ENCODE data around the gene ATP5F1E. TPM values are rescaled to one million over a fixed set of nuclear protein-coding genes. Genes with fewer than 3 reads are reported as not detected.

The ATP5F1E gene
- total RNA-seq, 6 donors from 2014 or later = 18.9 to 75.0 (median 32.3) TPM

DNA sequence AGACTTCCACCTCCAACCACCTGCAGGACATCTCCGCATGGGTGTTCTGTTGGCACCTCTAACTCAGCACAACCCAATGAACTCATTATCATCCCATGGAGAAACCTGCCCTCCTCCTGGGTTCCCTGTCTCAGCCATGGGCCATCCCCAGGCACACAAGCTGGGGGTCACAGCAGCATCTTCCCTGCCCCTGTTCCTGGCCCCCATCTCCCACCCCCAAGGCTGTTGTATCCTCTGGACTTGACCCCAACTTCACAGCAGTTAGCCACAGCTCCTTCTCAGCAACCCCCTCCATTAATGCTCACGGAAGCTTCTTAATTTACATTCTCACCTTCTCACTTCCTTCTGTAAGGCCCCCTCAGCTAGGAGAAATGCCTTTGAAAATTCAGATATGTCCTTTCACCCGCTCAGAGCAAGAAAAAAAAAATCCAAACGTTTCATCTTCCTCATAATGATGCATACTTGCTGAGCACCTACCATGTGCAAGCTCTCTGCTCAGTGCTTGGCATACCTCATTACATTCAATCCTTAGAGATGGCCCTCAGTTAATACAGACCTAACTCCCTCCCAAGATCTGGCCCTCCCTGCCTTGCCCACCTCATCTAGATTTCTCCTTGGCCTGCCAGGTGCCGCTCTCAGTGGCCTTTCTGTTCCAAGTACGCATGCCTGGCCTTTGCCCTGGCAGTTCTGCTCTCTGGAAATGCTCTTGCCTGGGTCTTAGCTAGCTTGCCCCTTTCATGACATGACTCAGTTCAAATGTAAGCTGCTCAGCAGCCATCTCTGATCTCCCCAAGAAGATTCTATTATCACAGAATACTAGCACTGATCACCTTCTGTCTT lies 53.6 kb downstream of the ATP5F1E start:
- Histone ChIP-seq H3K27me3 (no peaks in the 10 kb centered on the region), H3K27ac (no peak overlapping the region), H3K4me3 (no peak overlapping the region), H3K4me1 (peaks cover 12 to 22% (median 17%) of the 10 kb centered on the region in 4 donors), H3K9me3 (peaks cover 0 to 14% (median 8%) of the 10 kb centered on the region in 4 donors), H3K36me3 (no peaks in the 10 kb centered on the region)
- TF ChIP-seq, protein P1, sequence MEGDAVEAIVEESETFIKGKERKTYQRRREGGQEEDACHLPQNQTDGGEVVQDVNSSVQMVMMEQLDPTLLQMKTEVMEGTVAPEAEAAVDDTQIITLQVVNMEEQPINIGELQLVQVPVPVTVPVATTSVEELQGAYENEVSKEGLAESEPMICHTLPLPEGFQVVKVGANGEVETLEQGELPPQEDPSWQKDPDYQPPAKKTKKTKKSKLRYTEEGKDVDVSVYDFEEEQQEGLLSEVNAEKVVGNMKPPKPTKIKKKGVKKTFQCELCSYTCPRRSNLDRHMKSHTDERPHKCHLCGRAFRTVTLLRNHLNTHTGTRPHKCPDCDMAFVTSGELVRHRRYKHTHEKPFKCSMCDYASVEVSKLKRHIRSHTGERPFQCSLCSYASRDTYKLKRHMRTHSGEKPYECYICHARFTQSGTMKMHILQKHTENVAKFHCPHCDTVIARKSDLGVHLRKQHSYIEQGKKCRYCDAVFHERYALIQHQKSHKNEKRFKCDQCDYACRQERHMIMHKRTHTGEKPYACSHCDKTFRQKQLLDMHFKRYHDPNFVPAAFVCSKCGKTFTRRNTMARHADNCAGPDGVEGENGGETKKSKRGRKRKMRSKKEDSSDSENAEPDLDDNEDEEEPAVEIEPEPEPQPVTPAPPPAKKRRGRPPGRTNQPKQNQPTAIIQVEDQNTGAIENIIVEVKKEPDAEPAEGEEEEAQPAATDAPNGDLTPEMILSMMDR (IDR thresholded peaks at IDR 0.05) = no peak
- TF ChIP-seq POLR2A (IDR thresholded peaks at IDR 0.05) (no peak), EP300 (IDR thresholded peaks at IDR 0.05) (no peak), POLR2AphosphoS5 (IDR thresholded peaks at IDR 0.05) (no peak)
- WGBS, 2 donors = 77 to 79% methylated on average over 6 of the region's 6 CpGs
- ATAC-seq (ENCODE audit: low FRiP score in 2 of 2) = no peak
- DNase-seq = no peak

DNA sequence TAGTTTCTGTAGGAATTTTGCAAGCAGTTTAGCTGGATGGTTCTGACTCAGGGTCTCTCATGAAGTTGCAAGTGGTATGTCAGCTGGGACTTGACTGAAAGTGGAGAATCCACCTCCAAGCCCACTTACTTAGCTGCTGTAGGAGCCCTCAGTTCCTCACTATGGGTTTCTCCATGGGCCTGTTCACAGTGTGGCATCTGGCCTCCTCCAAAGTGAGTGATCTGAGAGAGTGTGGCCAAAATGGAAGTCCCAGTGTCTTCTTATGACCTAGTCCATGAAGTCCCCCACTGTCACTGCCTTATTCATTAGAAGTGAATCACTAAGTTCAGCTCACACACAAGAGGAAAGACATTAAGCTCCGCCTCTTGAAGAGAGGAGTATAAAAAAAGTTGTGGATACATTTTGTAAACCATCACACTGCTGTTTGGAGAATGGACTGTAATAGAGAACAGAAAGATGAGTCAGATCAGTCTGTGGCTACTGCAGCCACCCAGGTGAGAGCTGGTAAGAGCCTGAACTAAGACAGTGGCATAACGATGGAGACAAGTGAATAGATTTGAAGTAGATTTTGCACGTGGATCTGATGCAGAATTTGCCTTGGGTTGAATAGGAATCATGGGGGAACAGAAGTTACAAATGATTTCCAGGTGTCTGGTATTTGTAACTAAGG lies 55.9 kb downstream of the ATP5F1E start:
- H3K36me3 ChIP-seq = no peaks in the 10 kb centered on the region
- peaks cover 0 to 14% (median 8%) of the 10 kb centered on the region in 4 donors for H3K9me3 ChIP-seq
- DNase-seq (no peak), ATAC-seq (ENCODE audit: low FRiP score in 2 of 2) (no peak)
- H3K27me3 ChIP-seq = no peaks in the 10 kb centered on the region
- H3K27ac ChIP-seq = no peak overlapping the region
- H3K4me1 ChIP-seq = peaks cover 0 to 5% (median 3%) of the 10 kb centered on the region in 4 donors
- no peak overlapping the region for H3K4me3 ChIP-seq
- 86 to 93% methylated on average over 3 of the region's 3 CpGs for WGBS, 2 donors
- TF ChIP-seq, protein P1 (IDR thresholded peaks at IDR 0.05) = no peak
- no peak for TF ChIP-seq POLR2AphosphoS5 (IDR thresholded peaks at IDR 0.05)
- TF ChIP-seq EP300 (IDR thresholded peaks at IDR 0.05) = no peak
- no peak for TF ChIP-seq POLR2A (IDR thresholded peaks at IDR 0.05)

Other genes with a start within 250 kb of the ATP5F1E start
- 1 to 10 TPM in 1 of 6 donors, under 1 TPM in 4, not detected in 1; 0.30 to 2.1 (median 0.54) TPM for gene GNAS-AS1, start 181.4 kb downstream of the ATP5F1E start, total RNA-seq
- 100 to 1,000 TPM; 520 to 910 (median 811) TPM for gene GNAS, start 179.6 kb downstream of the ATP5F1E start, total RNA-seq
- 10 to 100 TPM; 42.3 to 99.5 (median 48.7) TPM for gene NELFCD, start 51.1 kb downstream of the ATP5F1E start, total RNA-seq
- 100 to 1,000 TPM; 196 to 503 (median 397) TPM for gene CTSZ, start 25.1 kb downstream of the ATP5F1E start, total RNA-seq
- 1 to 10 TPM; 1.5 to 9.3 (median 2.6) TPM for gene TUBB1, start 12.9 kb downstream of the ATP5F1E start, total RNA-seq
- 10 to 100 TPM in 5 of 6 donors, 1 to 10 TPM in 1; 5.2 to 77.1 (median 46.0) TPM for gene PRELID3B, start 10.5 kb upstream of the ATP5F1E start, total RNA-seq
- 1 to 10 TPM in 5 of 6 donors, under 1 TPM in 1; 0.98 to 6.2 (median 2.8) TPM for gene ZNF831, start 131.5 kb upstream of the ATP5F1E start, total RNA-seq

Data from upper lobe of left lung (tissue), 6 donors.